ENCODE data around the gene EXOC2.

The EXOC2 gene

GRCh38 chr6:470051-470900 is 222.7 kb downstream of the EXOC2 start:
- CTCF ChIA-PET, result no interaction called here
- POLR2A ChIA-PET, result no interaction called here

GRCh38 chr6:467671-468082 is 225.3 kb downstream of the EXOC2 start:
- POLR2A ChIA-PET, result no interaction called here

More at GRCh38 chr6:470051-470900, 222.7 kb downstream of the EXOC2 start:
- TF ChIP-seq FOXA1 (IDR thresholded peaks at IDR 0.05) (no peak), ZNF384 (IDR thresholded peaks at IDR 0.05) (no peak), SUZ12 (IDR thresholded peaks at IDR 0.05) (no peak), LEF1 (IDR thresholded peaks at IDR 0.05; ENCODE audit: borderline replicate concordance) (no peak), TARDBP (IDR thresholded peaks at IDR 0.05) (no peak), HDGF (IDR thresholded peaks at IDR 0.05; ENCODE audit: borderline replicate concordance) (no peak), BHLHE40 (IDR thresholded peaks at IDR 0.05; ENCODE audit: borderline replicate concordance) (no peak), SP1 (IDR thresholded peaks at IDR 0.05) (no peak), FOXM1 (IDR thresholded peaks at IDR 0.05; ENCODE audit: borderline replicate concordance) (no peak), CTBP1 (IDR thresholded peaks at IDR 0.05; ENCODE audit: borderline replicate concordance) (no peak), FOXK2 (IDR thresholded peaks at IDR 0.05) (no peak), NFRKB (IDR thresholded peaks at IDR 0.05) (no peak), ELF4 (IDR thresholded peaks at IDR 0.05) (no peak), ARNT (IDR thresholded peaks at IDR 0.05) (no peak), L3MBTL2 (conservative IDR thresholded peaks at IDR 0.05) (no peak)
- no peak for DNase-seq (ENCODE audit: extremely low spot score)

GRCh38 chr6:467111-467510 is 225.8 kb downstream of the EXOC2 start:
- TF ChIP-seq TARDBP (IDR thresholded peaks at IDR 0.05), result no peak
- TF ChIP-seq FOXA1 (IDR thresholded peaks at IDR 0.05), result no peak
- TF ChIP-seq ZNF384 (IDR thresholded peaks at IDR 0.05), result no peak
- TF ChIP-seq FOXM1 (IDR thresholded peaks at IDR 0.05; ENCODE audit: borderline replicate concordance), result no peak
- DNase-seq (ENCODE audit: extremely low spot score), result no peak
- POLR2A ChIA-PET, result no interaction called here
- CTCF ChIA-PET, result no interaction called here

More at GRCh38 chr6:467671-468082, 225.3 kb downstream of the EXOC2 start:
- CTCF ChIA-PET, result no interaction called here
- TF ChIP-seq CTBP1 (IDR thresholded peaks at IDR 0.05; ENCODE audit: borderline replicate concordance), result no peak
- no peak for TF ChIP-seq SUZ12 (IDR thresholded peaks at IDR 0.05)
- no peak for TF ChIP-seq ARNT (IDR thresholded peaks at IDR 0.05)
- TF ChIP-seq FOXA1 (IDR thresholded peaks at IDR 0.05), result no peak
- TF ChIP-seq NFRKB (IDR thresholded peaks at IDR 0.05), result no peak
- TF ChIP-seq TARDBP (IDR thresholded peaks at IDR 0.05), result no peak
- TF ChIP-seq PKNOX1 (IDR thresholded peaks at IDR 0.05), result no peak
- no peak for TF ChIP-seq ELF4 (IDR thresholded peaks at IDR 0.05)
- no peak for TF ChIP-seq BHLHE40 (IDR thresholded peaks at IDR 0.05; ENCODE audit: borderline replicate concordance)
- no peak for TF ChIP-seq SP1 (IDR thresholded peaks at IDR 0.05)
- no peak for TF ChIP-seq L3MBTL2 (conservative IDR thresholded peaks at IDR 0.05)
- TF ChIP-seq FOXK2 (IDR thresholded peaks at IDR 0.05), result no peak
- no peak for TF ChIP-seq FOXM1 (IDR thresholded peaks at IDR 0.05; ENCODE audit: borderline replicate concordance)
- no peak for TF ChIP-seq HDGF (IDR thresholded peaks at IDR 0.05; ENCODE audit: borderline replicate concordance)
- TF ChIP-seq LEF1 (IDR thresholded peaks at IDR 0.05; ENCODE audit: borderline replicate concordance), result no peak
- TF ChIP-seq ZNF384 (IDR thresholded peaks at IDR 0.05), result no peak
- no peak for DNase-seq (ENCODE audit: extremely low spot score)

GRCh38 chr6:466564-466963 is 226.4 kb downstream of the EXOC2 start:
- DNase-seq (ENCODE audit: extremely low spot score), result no peak
- POLR2A ChIA-PET, result no interaction called here
- CTCF ChIA-PET, result no interaction called here
- TF ChIP-seq HDGF (IDR thresholded peaks at IDR 0.05; ENCODE audit: borderline replicate concordance) (no peak), NFRKB (IDR thresholded peaks at IDR 0.05) (no peak)

- TF ChIP-seq BHLHE40 (IDR thresholded peaks at IDR 0.05; ENCODE audit: borderline replicate concordance) (no peak), TARDBP (IDR thresholded peaks at IDR 0.05) (no peak), L3MBTL2 (conservative IDR thresholded peaks at IDR 0.05) (no peak), PKNOX1 (IDR thresholded peaks at IDR 0.05) (no peak), FOXA1 (IDR thresholded peaks at IDR 0.05) (no peak), SUZ12 (IDR thresholded peaks at IDR 0.05) (no peak), CTBP1 (IDR thresholded peaks at IDR 0.05; ENCODE audit: borderline replicate concordance) (no peak), LEF1 (IDR thresholded peaks at IDR 0.05; ENCODE audit: borderline replicate concordance) (no peak), FOXK2 (IDR thresholded peaks at IDR 0.05) (no peak), ZNF384 (IDR thresholded peaks at IDR 0.05) (no peak), SP1 (IDR thresholded peaks at IDR 0.05) (no peak), ELF4 (IDR thresholded peaks at IDR 0.05) (no peak), NFRKB (IDR thresholded peaks at IDR 0.05) (no peak), FOXM1 (IDR thresholded peaks at IDR 0.05; ENCODE audit: borderline replicate concordance) (no peak), ARNT (IDR thresholded peaks at IDR 0.05) (no peak), HDGF (IDR thresholded peaks at IDR 0.05; ENCODE audit: borderline replicate concordance) (no peak)
- ChIA-PET POLR2A (no interaction called here), CTCF (no interaction called here)
- no peak for DNase-seq (ENCODE audit: extremely low spot score)
Measured at GRCh38 chr6:465531-466348, 227.2 kb downstream of the EXOC2 start.

GRCh38 chr6:456887-457286 is 236.1 kb downstream of the EXOC2 start:
- CTCF ChIA-PET, result no interaction called here
- DNase-seq (ENCODE audit: extremely low spot score), result no peak
- POLR2A ChIA-PET, result no interaction called here
- no peak for TF ChIP-seq FOXA1 (IDR thresholded peaks at IDR 0.05)
- no peak for TF ChIP-seq L3MBTL2 (conservative IDR thresholded peaks at IDR 0.05)
- no peak for TF ChIP-seq SP1 (IDR thresholded peaks at IDR 0.05)
- no peak for TF ChIP-seq CTBP1 (IDR thresholded peaks at IDR 0.05; ENCODE audit: borderline replicate concordance)
- no peak for TF ChIP-seq TARDBP (IDR thresholded peaks at IDR 0.05)
- TF ChIP-seq ARNT (IDR thresholded peaks at IDR 0.05), result no peak
- TF ChIP-seq ZNF384 (IDR thresholded peaks at IDR 0.05), result no peak
- no peak for TF ChIP-seq PKNOX1 (IDR thresholded peaks at IDR 0.05)
- no peak for TF ChIP-seq HDGF (IDR thresholded peaks at IDR 0.05; ENCODE audit: borderline replicate concordance)
- no peak for TF ChIP-seq BHLHE40 (IDR thresholded peaks at IDR 0.05; ENCODE audit: borderline replicate concordance)
